ENCODE data around the gene LILRA2. TPM values are rescaled to one million over a fixed set of nuclear protein-coding genes. Genes with fewer than 3 reads are reported as not detected.

The LILRA2 gene
- total and polyA plus RNA-seq, 10 of the 15 experiments (the other 5 are each of a cell fraction or from before 2014, with no cell fraction given) = 0.16 to 1.8 (median 0.43) TPM

DNA sequence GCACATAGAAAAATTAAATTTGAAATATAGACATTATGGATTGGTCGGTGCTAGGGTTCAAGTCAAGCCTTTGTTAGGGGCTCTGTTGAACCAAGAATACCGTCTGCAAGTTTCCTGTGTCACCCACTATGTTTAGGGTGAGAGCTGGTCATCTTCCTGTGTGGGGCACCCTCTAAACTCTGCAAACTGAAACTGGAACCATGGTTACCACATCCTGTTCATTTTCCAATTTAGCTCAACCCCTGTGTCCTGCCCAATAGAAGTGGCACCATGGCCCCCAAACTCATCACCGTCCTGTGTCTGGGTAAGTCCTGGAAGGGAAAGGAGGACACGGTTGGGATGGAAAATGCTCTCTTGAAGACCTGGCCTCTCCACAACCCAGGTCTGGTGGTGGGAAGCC is 41.1 kb upstream of the LILRA2 start (continued):
- TF ChIP-seq, protein P1, sequence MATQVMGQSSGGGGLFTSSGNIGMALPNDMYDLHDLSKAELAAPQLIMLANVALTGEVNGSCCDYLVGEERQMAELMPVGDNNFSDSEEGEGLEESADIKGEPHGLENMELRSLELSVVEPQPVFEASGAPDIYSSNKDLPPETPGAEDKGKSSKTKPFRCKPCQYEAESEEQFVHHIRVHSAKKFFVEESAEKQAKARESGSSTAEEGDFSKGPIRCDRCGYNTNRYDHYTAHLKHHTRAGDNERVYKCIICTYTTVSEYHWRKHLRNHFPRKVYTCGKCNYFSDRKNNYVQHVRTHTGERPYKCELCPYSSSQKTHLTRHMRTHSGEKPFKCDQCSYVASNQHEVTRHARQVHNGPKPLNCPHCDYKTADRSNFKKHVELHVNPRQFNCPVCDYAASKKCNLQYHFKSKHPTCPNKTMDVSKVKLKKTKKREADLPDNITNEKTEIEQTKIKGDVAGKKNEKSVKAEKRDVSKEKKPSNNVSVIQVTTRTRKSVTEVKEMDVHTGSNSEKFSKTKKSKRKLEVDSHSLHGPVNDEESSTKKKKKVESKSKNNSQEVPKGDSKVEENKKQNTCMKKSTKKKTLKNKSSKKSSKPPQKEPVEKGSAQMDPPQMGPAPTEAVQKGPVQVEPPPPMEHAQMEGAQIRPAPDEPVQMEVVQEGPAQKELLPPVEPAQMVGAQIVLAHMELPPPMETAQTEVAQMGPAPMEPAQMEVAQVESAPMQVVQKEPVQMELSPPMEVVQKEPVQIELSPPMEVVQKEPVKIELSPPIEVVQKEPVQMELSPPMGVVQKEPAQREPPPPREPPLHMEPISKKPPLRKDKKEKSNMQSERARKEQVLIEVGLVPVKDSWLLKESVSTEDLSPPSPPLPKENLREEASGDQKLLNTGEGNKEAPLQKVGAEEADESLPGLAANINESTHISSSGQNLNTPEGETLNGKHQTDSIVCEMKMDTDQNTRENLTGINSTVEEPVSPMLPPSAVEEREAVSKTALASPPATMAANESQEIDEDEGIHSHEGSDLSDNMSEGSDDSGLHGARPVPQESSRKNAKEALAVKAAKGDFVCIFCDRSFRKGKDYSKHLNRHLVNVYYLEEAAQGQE (IDR thresholded peaks at IDR 0.05; ENCODE audit: low read depth, low read length) = no peak
- no peak for TF ChIP-seq SRF (IDR thresholded peaks at IDR 0.05; ENCODE audit: low read depth in 2 of 2, low read length in 2 of 2)
- TF ChIP-seq SUPT20H (IDR thresholded peaks at IDR 0.05; ENCODE audit: borderline replicate concordance, control insufficient read depth, low read depth, low read length) = no peak
- TF ChIP-seq HDGF (IDR thresholded peaks at IDR 0.05) = no peak
- TF ChIP-seq EP300 (IDR thresholded peaks at IDR 0.05; ENCODE audit: borderline replicate concordance in 1 of 2, control insufficient read depth in 1 of 2, low read depth in 2 of 2, low read length in 2 of 2) = no peak
- TF ChIP-seq STAT3 (IDR thresholded peaks at IDR 0.05; ENCODE audit: low read depth, low read length) = no peak
- no peak for TF ChIP-seq PAX5 (IDR thresholded peaks at IDR 0.05; ENCODE audit: borderline replicate concordance, low read depth, low read length)
- TF ChIP-seq WRNIP1 (IDR thresholded peaks at IDR 0.05; ENCODE audit: borderline replicate concordance, low read depth, low read length) = no peak
- TF ChIP-seq TCF7 (IDR thresholded peaks at IDR 0.05; ENCODE audit: borderline replicate concordance) = no peak
- TF ChIP-seq DPF2 (IDR thresholded peaks at IDR 0.05) = no peak
- no peak for TF ChIP-seq BCL11A (IDR thresholded peaks at IDR 0.05; ENCODE audit: low read depth, low read length)
- TF ChIP-seq BMI1 (IDR thresholded peaks at IDR 0.05; ENCODE audit: borderline replicate concordance) = no peak
- no peak for TF ChIP-seq SPI1 (IDR thresholded peaks at IDR 0.05; ENCODE audit: borderline replicate concordance, insufficient read depth, low read depth, low read length)
- TF ChIP-seq, protein P2, sequence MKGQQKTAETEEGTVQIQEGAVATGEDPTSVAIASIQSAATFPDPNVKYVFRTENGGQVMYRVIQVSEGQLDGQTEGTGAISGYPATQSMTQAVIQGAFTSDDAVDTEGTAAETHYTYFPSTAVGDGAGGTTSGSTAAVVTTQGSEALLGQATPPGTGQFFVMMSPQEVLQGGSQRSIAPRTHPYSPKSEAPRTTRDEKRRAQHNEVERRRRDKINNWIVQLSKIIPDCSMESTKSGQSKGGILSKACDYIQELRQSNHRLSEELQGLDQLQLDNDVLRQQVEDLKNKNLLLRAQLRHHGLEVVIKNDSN (IDR thresholded peaks at IDR 0.05; ENCODE audit: borderline replicate concordance, extremely low read length, insufficient read depth, low read depth, low read length) = no peak
- TF ChIP-seq, protein P3, sequence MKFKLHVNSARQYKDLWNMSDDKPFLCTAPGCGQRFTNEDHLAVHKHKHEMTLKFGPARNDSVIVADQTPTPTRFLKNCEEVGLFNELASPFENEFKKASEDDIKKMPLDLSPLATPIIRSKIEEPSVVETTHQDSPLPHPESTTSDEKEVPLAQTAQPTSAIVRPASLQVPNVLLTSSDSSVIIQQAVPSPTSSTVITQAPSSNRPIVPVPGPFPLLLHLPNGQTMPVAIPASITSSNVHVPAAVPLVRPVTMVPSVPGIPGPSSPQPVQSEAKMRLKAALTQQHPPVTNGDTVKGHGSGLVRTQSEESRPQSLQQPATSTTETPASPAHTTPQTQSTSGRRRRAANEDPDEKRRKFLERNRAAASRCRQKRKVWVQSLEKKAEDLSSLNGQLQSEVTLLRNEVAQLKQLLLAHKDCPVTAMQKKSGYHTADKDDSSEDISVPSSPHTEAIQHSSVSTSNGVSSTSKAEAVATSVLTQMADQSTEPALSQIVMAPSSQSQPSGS (IDR thresholded peaks at IDR 0.05; ENCODE audit: low read length) = no peak
- TF ChIP-seq, protein P4, sequence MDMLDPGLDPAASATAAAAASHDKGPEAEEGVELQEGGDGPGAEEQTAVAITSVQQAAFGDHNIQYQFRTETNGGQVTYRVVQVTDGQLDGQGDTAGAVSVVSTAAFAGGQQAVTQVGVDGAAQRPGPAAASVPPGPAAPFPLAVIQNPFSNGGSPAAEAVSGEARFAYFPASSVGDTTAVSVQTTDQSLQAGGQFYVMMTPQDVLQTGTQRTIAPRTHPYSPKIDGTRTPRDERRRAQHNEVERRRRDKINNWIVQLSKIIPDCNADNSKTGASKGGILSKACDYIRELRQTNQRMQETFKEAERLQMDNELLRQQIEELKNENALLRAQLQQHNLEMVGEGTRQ (IDR thresholded peaks at IDR 0.05; ENCODE audit: borderline replicate concordance, low read depth, low read length) = no peak
- TF ChIP-seq SUZ12 (IDR thresholded peaks at IDR 0.05; ENCODE audit: unreplicated experiment) = no peak
- no peak for TF ChIP-seq ESRRA (IDR thresholded peaks at IDR 0.05; ENCODE audit: low read length)
- TF ChIP-seq TBL1XR1 (IDR thresholded peaks at IDR 0.05; ENCODE audit: low read depth, low read length) = no peak
- TF ChIP-seq, protein P5, sequence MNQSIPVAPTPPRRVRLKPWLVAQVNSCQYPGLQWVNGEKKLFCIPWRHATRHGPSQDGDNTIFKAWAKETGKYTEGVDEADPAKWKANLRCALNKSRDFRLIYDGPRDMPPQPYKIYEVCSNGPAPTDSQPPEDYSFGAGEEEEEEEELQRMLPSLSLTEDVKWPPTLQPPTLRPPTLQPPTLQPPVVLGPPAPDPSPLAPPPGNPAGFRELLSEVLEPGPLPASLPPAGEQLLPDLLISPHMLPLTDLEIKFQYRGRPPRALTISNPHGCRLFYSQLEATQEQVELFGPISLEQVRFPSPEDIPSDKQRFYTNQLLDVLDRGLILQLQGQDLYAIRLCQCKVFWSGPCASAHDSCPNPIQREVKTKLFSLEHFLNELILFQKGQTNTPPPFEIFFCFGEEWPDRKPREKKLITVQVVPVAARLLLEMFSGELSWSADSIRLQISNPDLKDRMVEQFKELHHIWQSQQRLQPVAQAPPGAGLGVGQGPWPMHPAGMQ (IDR thresholded peaks at IDR 0.05; ENCODE audit: borderline replicate concordance) = no peak
- TF ChIP-seq SREBF2 (IDR thresholded peaks at IDR 0.05; ENCODE audit: low read length) = no peak
- no peak for TF ChIP-seq RELA (IDR thresholded peaks at IDR 0.05; ENCODE audit: borderline replicate concordance, partially characterized antibody)
- TF ChIP-seq KDM1A (IDR thresholded peaks at IDR 0.05; ENCODE audit: borderline replicate concordance) = no peak
- no peak for TF ChIP-seq BRCA1 (IDR thresholded peaks at IDR 0.05; ENCODE audit: low read depth, low read length)
- TF ChIP-seq SP1 (IDR thresholded peaks at IDR 0.05; ENCODE audit: low read depth, low read length) = peak; percentile 65

All from GM12878 (cell line).